ENCODE data around the gene TMEM91. TPM values are rescaled to one million over a fixed set of nuclear protein-coding genes. Genes with fewer than 3 reads are reported as not detected.

Gene TMEM91
- total and polyA plus RNA-seq, 2 donors (not counting 1 experiment from before 2014, with no cell fraction given): 3.7 to 9.7 TPM

GRCh38 chr19:41395355-41395754 lies 19.0 kb downstream of the TMEM91 start:
- Histone ChIP-seq H3K36me3 (ENCODE audit: control insufficient read depth, insufficient read depth, low read length) (no peaks in the 10 kb centered on the region), H3K79me2 (ENCODE audit: control insufficient read depth, insufficient read depth, low read length) (peaks cover 7% of the 10 kb centered on the region), H4K20me1 (ENCODE audit: control insufficient read depth, extremely low read depth, insufficient read depth, low read length) (no peaks in the 10 kb centered on the region), H3K4me1 (ENCODE audit: control insufficient read depth, extremely low read depth, insufficient read depth, low read length) (peaks cover 4% of the 10 kb centered on the region), H3K9me3 (ENCODE audit: control insufficient read depth, insufficient read depth, low read depth, low read length) (no peaks in the 10 kb centered on the region), H3K27me3 (ENCODE audit: control insufficient read depth, insufficient read depth, low read length) (no peaks in the 10 kb centered on the region), H3K4me3 (replicated peaks in 1 of 4; ENCODE audit: control extremely low read depth in 1 of 4, insufficient read depth in 1 of 4, low read depth in 3 of 4, low read length in 4 of 4) (no peak overlapping the region), H3K27ac (ENCODE audit: insufficient read depth, low read length) (no peak overlapping the region), H2AFZ (ENCODE audit: low read length) (no peak overlapping the region), H3K9ac (ENCODE audit: insufficient read depth, low read length) (no peak overlapping the region), H3K4me2 (ENCODE audit: extremely low read depth, insufficient read depth, low read length) (no peak overlapping the region)
- TF ChIP-seq EZH2 (IDR thresholded peaks at IDR 0.05; ENCODE audit: low read length, missing control alignments): no peak
- TF ChIP-seq CTCF (conservative IDR thresholded peaks at IDR 0.05 in 1 of 2, IDR thresholded peaks at IDR 0.05 in 1 of 2; ENCODE audit: low read depth in 1 of 2, low read length in 2 of 2): no peak
- DNase-seq (ENCODE audit: low read depth in 2 of 2): no peak

- Histone ChIP-seq H3K27me3 (ENCODE audit: control insufficient read depth, insufficient read depth, low read length) (no peaks in the 10 kb centered on the region), H3K4me3 (replicated peaks in 1 of 4; ENCODE audit: control extremely low read depth in 1 of 4, insufficient read depth in 1 of 4, low read depth in 3 of 4, low read length in 4 of 4) (peak within 1 kb of the TSS; percentile 87 to 100 (median 89)), H3K9me3 (ENCODE audit: control insufficient read depth, insufficient read depth, low read depth, low read length) (no peaks in the 10 kb centered on the region), H3K4me2 (ENCODE audit: extremely low read depth, insufficient read depth, low read length) (peak within 1 kb of the TSS; percentile 89), H3K79me2 (ENCODE audit: control insufficient read depth, insufficient read depth, low read length) (peaks cover 7% of the 10 kb centered on the region), H4K20me1 (ENCODE audit: control insufficient read depth, extremely low read depth, insufficient read depth, low read length) (no peaks in the 10 kb centered on the region), H3K4me1 (ENCODE audit: control insufficient read depth, extremely low read depth, insufficient read depth, low read length) (peaks cover 4% of the 10 kb centered on the region), H3K36me3 (ENCODE audit: control insufficient read depth, insufficient read depth, low read length) (no peaks in the 10 kb centered on the region), H3K27ac (ENCODE audit: insufficient read depth, low read length) (peak within 1 kb of the TSS; percentile 96), H3K9ac (ENCODE audit: insufficient read depth, low read length) (peak within 1 kb of the TSS; percentile 93), H2AFZ (ENCODE audit: low read length) (peak within 1 kb of the TSS; percentile 96)
- TF ChIP-seq EZH2 (IDR thresholded peaks at IDR 0.05; ENCODE audit: low read length, missing control alignments) (no peak), CTCF (conservative IDR thresholded peaks at IDR 0.05 in 1 of 2, IDR thresholded peaks at IDR 0.05 in 1 of 2; ENCODE audit: low read depth in 1 of 2, low read length in 2 of 2) (no peak)
- peak; percentile 99 to 100 for DNase-seq (ENCODE audit: low read depth in 2 of 2)
These were observed 21.0 kb downstream of the TMEM91 start, which contains the start of the genes BCKDHA and EXOSC5 for GRCh38 chr19:41397086-41398049. TSS of gene BCKDHA (plus strand) at chr19:41397818. CDS start at chr19:41397828, 10 bp downstream. TSS of gene EXOSC5 (minus strand) at chr19:41397359. CDS start at chr19:41397328, 31 bp downstream.

GRCh38 chr19:41398050-41398418 lies 21.7 kb downstream of the TMEM91 start:
- peak overlapping the region; percentile 86 for H3K4me2 ChIP-seq (ENCODE audit: extremely low read depth, insufficient read depth, low read length)
- no peaks in the 10 kb centered on the region for H3K9me3 ChIP-seq (ENCODE audit: control insufficient read depth, insufficient read depth, low read depth, low read length)
- H3K27ac ChIP-seq (ENCODE audit: insufficient read depth, low read length): peak overlapping the region; percentile 96
- H3K4me1 ChIP-seq (ENCODE audit: control insufficient read depth, extremely low read depth, insufficient read depth, low read length): peaks cover 4% of the 10 kb centered on the region
- H3K36me3 ChIP-seq (ENCODE audit: control insufficient read depth, insufficient read depth, low read length): no peaks in the 10 kb centered on the region
- DNase-seq (ENCODE audit: low read depth in 2 of 2): no peak
- H3K4me3 ChIP-seq (replicated peaks in 1 of 4; ENCODE audit: control extremely low read depth in 1 of 4, insufficient read depth in 1 of 4, low read depth in 3 of 4, low read length in 4 of 4): peak overlapping the region; percentile 74 to 100 (median 84)
- H3K79me2 ChIP-seq (ENCODE audit: control insufficient read depth, insufficient read depth, low read length): peaks cover 7% of the 10 kb centered on the region
- H4K20me1 ChIP-seq (ENCODE audit: control insufficient read depth, extremely low read depth, insufficient read depth, low read length): no peaks in the 10 kb centered on the region
- peak overlapping the region; percentile 93 for H3K9ac ChIP-seq (ENCODE audit: insufficient read depth, low read length)
- H3K27me3 ChIP-seq (ENCODE audit: control insufficient read depth, insufficient read depth, low read length): no peaks in the 10 kb centered on the region
- H2AFZ ChIP-seq (ENCODE audit: low read length): peak overlapping the region; percentile 83
- no peak for TF ChIP-seq CTCF (conservative IDR thresholded peaks at IDR 0.05 in 1 of 2, IDR thresholded peaks at IDR 0.05 in 1 of 2; ENCODE audit: low read depth in 1 of 2, low read length in 2 of 2)
- TF ChIP-seq EZH2 (IDR thresholded peaks at IDR 0.05; ENCODE audit: low read length, missing control alignments): no peak

Measured in fibroblast of lung (primary cell).